ENCODE measurements around the gene PICK1.
A peak's percentile ranks its signal among the peaks of the same experiment; 100 is the strongest.

The PICK1 gene

GRCh38 chr22:38031491-38031890 is 25.7 kb upstream of the PICK1 start:
- no peak for DNase-seq (ENCODE audit: extremely low read depth, low read depth)
- no peak for TF ChIP-seq CTCF (IDR thresholded peaks at IDR 0.05; ENCODE audit: low read depth, low read length, missing control alignments)
- H3K4me3 ChIP-seq (replicated peaks; ENCODE audit: low read depth, low read length), result no peak overlapping the region

- H3K4me3 ChIP-seq (replicated peaks; ENCODE audit: low read depth, low read length), result no peak overlapping the region
- peak; percentile 85 for DNase-seq (ENCODE audit: extremely low read depth, low read depth)
- no peak for TF ChIP-seq CTCF (IDR thresholded peaks at IDR 0.05; ENCODE audit: low read depth, low read length, missing control alignments)
Observed at GRCh38 chr22:38032681-38033521, 24.3 kb upstream of the PICK1 start.

- DNase-seq (ENCODE audit: extremely low read depth, low read depth), result no peak
- TF ChIP-seq CTCF (IDR thresholded peaks at IDR 0.05; ENCODE audit: low read depth, low read length, missing control alignments), result no peak
- no peak overlapping the region for H3K4me3 ChIP-seq (replicated peaks; ENCODE audit: low read depth, low read length)
Observed at GRCh38 chr22:38033522-38034277, 23.5 kb upstream of the PICK1 start.

GRCh38 chr22:38034278-38034882 is 22.8 kb upstream of the PICK1 start:
- DNase-seq (ENCODE audit: extremely low read depth, low read depth), result peak; percentile 82
- no peak overlapping the region for H3K4me3 ChIP-seq (replicated peaks; ENCODE audit: low read depth, low read length)
- TF ChIP-seq CTCF (IDR thresholded peaks at IDR 0.05; ENCODE audit: low read depth, low read length, missing control alignments), result no peak

- no peak for DNase-seq (ENCODE audit: extremely low read depth, low read depth)
- TF ChIP-seq CTCF (IDR thresholded peaks at IDR 0.05; ENCODE audit: low read depth, low read length, missing control alignments), result no peak
- no peak overlapping the region for H3K4me3 ChIP-seq (replicated peaks; ENCODE audit: low read depth, low read length)
Observed at GRCh38 chr22:38034884-38035529, 22.2 kb upstream of the PICK1 start.

- TF ChIP-seq CTCF (IDR thresholded peaks at IDR 0.05; ENCODE audit: low read depth, low read length, missing control alignments), result no peak
- no peak for DNase-seq (ENCODE audit: extremely low read depth, low read depth)
- no peak overlapping the region for H3K4me3 ChIP-seq (replicated peaks; ENCODE audit: low read depth, low read length)
Observed at GRCh38 chr22:38035530-38035885, 21.7 kb upstream of the PICK1 start.
